Lower leg skin (tissue), 3 donors: ENCODE data around the gene FLNB.

ENCODE experiments used
- CTCF ChIP-seq, 3 donors: fragments of 450-650 bp; IDR thresholded peaks; one replicate each; pipeline ENCODE4 v1.5.1; 2016; ENCODE audit warnings: antibody characterized with exemption in 3 of 3, mild to moderate bottlenecking in 3 of 3, moderate library complexity in 2 of 3
- POLR2A ChIP-seq, 2 donors: fragments of 450-650 bp; IDR thresholded peaks; one replicate each; pipeline ENCODE4 v1.6.1; 2016 to 2017; ENCODE audit warnings: antibody characterized with exemption in 2 of 2, mild to moderate bottlenecking in 1 of 2, moderate library complexity in 1 of 2

GRCh38 chr3:58154626-58155449, 146.6 kb downstream of the FLNB start:
- TF ChIP-seq CTCF (IDR thresholded peaks at IDR 0.05) (no peak), POLR2A (IDR thresholded peaks at IDR 0.05) (no peak)
